Activated gamma-delta T cell treated with Interleukin-2 at 50 U/mL for 16 hours (primary cell): ENCODE measurements around the gene TBL2.
"Not testable (repeated sequence)": the region's sequence is repeated elsewhere in the genome, so short reads cannot be mapped to it uniquely, and the experiment has no call there.

Experiments
- DNase-seq: peaks from one replicate; pipeline ENCODE4 v3.0.0-alpha.2; 2020

The TBL2 gene

DNA sequence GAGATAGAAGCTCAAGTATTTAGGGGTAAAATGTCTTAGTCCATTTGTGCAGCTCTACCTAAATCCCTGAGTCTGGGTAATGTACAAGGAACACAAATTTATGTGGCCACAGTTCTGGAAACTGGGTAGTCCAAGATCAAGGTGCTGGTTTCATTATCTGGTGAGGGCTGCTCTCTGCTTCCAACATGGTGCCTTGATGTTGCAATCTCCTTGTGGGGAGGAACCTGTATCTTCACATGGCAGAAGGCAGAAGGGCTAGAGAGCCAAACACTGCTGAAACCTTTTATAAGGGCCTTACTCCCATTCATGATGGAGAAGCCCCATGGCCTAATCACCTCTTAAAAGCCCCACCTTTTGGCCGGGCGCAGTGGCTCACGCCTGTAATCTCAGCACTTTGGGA lies 47.6 kb downstream of the TBL2 start:
- no peak for DNase-seq

DNA sequence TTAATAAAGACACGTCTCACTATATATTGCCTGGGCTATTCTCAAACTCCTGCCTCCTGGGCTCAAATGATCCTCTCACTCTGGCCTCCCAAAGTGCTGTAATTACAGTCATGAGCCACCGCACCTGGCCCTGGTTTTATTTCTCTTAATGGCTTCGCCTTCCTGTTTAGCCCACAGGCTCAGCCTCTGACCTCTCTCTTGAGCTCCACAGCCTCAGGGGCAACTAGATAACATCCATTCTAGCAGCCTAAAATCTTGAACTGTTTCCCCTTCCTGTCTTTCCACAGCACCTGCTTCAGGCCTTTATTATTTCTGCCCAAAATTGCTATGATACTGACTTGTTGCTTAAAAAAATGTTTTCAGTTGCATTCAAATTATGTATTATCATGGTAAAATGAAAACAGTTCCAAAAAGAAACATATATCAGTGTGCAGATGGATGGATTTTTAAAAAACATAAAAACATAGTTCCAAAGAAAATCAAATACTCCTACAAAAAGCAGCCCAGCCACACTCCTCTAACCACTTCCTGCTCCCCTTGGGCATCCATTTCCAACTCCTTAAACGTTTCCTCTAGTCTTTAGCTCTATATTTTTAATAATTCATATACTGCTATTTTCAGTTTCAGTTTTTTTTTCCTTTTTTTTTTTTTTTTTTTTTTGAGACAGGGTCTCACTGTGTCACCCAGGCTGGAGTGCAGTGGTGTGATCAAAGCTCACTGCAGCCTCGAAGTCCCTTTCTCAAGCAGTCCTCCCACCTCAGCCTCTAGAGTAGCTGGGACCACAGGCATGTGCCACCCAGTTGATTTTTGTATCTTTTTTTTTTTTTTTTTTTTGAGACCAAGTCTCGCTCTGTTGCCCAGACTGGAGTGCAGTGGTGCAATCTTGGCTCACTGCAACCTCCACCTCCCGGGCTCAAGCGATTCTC lies 51.2 kb downstream of the TBL2 start:
- DNase-seq, result no peak

DNA sequence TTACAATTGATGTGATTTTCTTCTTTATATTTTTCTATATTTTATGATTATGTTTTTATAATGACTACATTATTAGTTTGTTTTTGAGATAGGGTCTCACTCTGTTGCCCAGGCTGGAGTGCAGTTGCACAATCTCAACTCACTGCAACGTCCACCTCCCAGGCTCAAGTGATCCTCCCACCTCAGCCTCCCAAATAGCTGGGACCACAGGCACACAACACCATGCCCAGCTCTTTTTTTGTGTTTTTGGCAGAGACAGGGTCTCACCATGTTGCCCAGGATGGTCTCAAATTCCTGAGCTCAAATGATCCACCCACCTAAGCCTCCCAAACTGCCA lies 52.3 kb downstream of the TBL2 start:
- DNase-seq, result not testable (repeated sequence)

DNA sequence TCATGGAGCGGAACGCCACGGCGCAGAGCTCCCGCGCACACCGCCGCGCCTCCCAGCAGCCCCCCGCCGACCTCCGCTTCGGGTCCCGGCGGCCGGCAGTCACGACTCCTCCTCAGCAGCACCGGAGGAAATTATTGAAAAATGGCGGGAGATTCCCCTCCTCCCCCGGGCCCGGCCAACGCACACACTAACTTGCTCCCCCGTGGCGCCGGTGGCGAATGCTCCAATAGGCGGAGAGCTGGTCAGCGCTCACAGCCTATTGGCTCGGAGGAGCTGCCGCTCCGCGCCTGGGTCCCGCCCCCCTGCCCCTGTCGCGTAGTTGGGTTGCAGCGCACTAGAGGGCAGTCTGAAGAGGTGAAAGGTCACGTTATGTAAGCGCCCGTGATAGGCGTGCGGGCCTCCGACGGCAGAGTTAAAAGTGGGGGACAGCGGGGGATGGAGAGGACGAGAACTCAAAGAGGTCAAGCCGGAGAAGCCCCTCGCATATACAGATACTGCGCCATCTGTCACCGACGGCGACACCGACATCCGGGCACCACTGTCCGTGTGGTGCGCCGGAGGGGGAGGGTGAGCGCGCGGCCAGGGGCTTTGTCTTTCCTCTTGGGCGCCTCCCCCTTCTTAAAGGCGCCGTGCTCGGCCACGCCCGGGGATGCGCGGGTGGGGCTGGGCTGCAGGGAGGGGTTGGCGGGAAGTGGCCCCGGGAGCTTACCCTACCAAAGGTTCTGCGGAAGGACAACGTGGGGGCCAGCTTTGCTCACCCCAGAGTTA lies 56.1 kb downstream of the TBL2 start, which contains the start of gene BAZ1B:
TSS of gene BAZ1B (minus strand) at position 189 of the 768 bp plus-strand sequence. CDS start 360 bp downstream, outside the sequence.
- peak; percentile 96 for DNase-seq

DNA sequence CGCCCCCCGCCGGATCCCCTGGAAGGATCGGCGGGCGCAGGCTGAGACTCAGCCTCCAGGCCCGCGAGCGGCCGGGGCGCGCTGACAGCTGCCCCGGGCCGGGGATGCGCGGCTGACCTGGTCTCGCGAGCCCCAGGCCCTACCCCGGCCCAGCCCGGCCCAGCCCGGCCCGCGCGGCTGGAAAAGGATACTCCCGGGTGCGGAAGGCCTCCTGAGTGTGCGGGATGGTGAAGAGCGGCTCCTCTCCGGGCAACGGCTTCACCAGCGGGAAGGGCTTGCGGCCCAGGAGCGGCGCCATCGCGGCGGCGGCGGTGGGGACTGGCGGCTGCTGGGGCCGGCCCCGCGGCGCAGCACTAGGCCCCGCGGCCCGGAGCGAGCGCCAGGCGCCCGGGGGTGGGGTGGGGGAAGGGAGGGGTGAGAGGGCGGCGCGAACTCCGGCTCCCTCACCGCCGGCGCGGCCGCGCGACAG lies 56.7 kb downstream of the TBL2 start:
- no peak for DNase-seq

DNA sequence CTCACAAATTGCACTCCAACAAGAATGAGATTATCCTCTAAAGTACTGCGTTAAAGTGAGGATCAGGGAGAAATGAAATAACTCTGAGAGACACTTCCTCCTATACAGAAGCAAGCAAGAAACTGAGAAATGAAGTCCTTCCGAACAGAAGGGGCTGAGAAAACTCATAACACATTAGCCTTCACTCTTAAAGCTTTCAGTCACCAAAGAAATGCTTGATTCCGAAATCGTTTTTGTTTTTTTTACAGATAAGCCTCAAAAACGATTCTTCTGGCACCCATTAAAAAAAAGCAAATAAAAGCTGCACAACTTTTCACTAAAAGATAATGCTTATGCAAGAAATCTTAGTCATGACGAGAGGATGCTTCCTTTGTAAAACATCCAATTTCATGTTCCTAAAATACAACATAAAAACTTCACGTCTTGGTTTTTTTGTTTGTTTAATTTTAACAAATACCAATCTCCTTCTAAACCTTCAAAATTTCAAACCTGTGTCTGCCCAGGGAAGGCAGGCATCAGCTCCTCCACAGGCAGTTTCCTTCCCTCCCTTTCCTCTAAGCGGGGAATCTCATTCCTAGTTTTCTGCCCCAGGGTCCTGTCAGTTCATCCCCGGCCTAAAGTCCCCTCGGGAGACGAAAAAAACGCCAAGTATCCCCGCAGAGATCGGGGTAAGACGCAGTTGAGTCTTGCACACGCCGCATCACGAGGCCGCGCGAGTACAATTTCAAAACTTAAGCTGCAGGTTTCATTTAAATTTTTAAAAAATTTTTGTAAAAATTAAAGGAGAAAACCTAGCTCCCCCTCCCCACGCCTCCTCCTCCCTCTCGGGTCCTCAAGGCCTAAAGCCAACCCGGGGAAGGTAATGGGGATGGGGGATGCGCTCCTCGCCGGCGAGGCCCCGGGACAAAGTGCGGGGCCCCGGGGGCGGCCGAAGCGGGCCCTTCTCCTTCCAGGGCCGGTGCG lies 57.4 kb downstream of the TBL2 start:
- no peak for DNase-seq

DNA sequence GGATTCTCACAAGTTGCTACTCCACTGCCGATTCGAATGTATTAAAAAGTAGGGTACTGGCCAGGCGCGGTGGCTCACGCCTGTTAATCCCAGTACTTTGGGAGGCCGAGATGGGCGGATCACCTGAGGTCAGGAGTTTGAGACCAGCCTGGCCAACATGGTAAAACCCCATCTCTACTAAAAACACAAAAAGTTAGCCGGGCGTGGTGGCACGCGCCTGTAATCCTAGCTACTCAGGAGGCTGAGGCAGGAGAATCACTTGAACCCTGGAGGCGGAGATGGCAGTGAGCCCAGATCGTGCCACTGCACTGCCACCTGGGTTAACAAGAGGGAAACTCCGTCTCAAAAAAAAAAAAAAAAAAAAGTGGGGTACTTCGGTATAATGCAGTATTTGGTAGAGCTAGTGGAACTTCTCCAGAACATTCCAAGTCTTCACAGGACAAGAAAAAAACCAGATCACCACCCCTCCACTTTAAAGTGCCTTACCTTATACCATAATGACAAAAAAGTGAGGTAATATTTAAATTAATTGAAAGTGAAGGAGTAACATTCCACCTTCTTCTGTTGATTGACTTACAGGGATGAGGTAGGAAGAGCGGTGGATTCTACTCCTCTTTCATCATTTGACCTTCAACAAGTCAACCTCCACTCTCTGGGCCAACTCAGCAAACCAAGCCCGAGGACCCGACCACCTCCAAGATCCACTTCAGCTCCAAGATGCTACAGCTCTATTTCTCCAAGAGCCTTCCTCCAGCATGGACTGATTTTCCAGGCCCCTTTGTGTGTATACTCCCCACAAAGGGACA lies 58.3 kb downstream of the TBL2 start:
- no peak for DNase-seq

DNA sequence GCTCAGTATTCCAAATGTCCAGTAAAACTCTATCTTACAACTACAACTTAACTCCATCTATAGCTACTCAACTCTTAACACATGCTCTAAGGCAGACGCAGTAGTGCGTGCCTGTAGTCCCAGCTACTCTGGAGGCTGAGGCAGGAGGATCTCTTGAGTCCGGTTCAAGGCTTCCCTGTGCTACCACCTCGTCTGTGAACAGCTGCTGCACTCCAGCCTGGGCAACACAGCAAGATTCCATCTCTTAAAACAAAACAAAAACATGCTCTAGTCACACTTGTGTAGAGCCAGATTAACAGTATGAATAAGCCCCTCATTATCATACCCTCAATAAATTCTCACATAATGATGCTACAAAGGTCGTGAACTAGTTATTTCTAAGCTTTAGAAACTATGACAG lies 59.9 kb downstream of the TBL2 start:
- no peak for DNase-seq
